ENCODE results near the gene CEP104. TPM values are rescaled to one million over a fixed set of nuclear protein-coding genes. Genes with fewer than 3 reads are reported as not detected.

Gene CEP104
- total and polyA plus RNA-seq, 2 donors (not counting 1 experiment from before 2014, with no cell fraction given): 25.4 to 28.9 TPM

DNA sequence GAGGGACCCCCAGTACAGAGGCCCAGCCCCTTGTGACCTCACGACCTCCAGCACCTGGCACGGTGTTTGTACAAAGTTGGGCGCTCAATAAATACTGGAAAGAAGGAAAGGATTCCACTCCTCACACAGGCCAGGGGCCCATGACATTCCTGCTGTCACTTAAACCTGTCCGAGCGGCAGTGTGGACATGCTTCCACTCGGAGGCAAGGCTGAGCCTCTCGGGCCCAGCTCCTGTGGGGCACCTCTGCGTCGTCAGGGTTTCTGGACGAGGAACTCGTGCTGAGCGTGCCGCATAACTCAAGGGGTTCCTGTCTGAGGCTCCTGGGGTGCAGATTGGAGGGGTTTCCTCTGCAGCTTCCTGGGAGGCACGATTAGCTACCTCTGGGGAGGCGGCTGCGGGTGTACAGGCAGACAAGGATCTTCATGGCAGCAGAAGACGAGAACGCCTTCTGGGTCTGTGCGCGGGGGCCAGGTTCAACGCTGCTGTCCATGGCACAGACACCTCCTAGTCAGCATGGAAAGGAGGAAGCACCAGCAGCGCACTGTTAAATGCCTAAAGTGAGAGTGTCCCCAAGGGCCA lies 88.1 kb downstream of the CEP104 start:
- DNase-seq (ENCODE audit: low read depth in 2 of 2): no peak
- no peak overlapping the region for H3K4me3 ChIP-seq (replicated peaks in 1 of 4; ENCODE audit: control extremely low read depth in 1 of 4, insufficient read depth in 1 of 4, low read depth in 3 of 4, low read length in 4 of 4)
- H3K27me3 ChIP-seq (ENCODE audit: control insufficient read depth, insufficient read depth, low read length): no peaks in the 10 kb centered on the region
- H3K4me1 ChIP-seq (ENCODE audit: control insufficient read depth, extremely low read depth, insufficient read depth, low read length): no peaks in the 10 kb centered on the region
- no peaks in the 10 kb centered on the region for H3K9me3 ChIP-seq (ENCODE audit: control insufficient read depth, insufficient read depth, low read depth, low read length)
- no peaks in the 10 kb centered on the region for H3K36me3 ChIP-seq (ENCODE audit: control insufficient read depth, insufficient read depth, low read length)
- no peaks in the 10 kb centered on the region for H4K20me1 ChIP-seq (ENCODE audit: control insufficient read depth, extremely low read depth, insufficient read depth, low read length)
- no peak overlapping the region for H3K9ac ChIP-seq (ENCODE audit: insufficient read depth, low read length)
- no peak overlapping the region for H3K27ac ChIP-seq (ENCODE audit: insufficient read depth, low read length)
- TF ChIP-seq, protein P1, sequence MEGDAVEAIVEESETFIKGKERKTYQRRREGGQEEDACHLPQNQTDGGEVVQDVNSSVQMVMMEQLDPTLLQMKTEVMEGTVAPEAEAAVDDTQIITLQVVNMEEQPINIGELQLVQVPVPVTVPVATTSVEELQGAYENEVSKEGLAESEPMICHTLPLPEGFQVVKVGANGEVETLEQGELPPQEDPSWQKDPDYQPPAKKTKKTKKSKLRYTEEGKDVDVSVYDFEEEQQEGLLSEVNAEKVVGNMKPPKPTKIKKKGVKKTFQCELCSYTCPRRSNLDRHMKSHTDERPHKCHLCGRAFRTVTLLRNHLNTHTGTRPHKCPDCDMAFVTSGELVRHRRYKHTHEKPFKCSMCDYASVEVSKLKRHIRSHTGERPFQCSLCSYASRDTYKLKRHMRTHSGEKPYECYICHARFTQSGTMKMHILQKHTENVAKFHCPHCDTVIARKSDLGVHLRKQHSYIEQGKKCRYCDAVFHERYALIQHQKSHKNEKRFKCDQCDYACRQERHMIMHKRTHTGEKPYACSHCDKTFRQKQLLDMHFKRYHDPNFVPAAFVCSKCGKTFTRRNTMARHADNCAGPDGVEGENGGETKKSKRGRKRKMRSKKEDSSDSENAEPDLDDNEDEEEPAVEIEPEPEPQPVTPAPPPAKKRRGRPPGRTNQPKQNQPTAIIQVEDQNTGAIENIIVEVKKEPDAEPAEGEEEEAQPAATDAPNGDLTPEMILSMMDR (conservative IDR thresholded peaks at IDR 0.05 in 1 of 2, IDR thresholded peaks at IDR 0.05 in 1 of 2; ENCODE audit: low read depth in 1 of 2, low read length in 2 of 2): no peak
- no peak for TF ChIP-seq EZH2 (IDR thresholded peaks at IDR 0.05; ENCODE audit: low read length, missing control alignments)
- H3K4me2 ChIP-seq (ENCODE audit: extremely low read depth, insufficient read depth, low read length): no peak overlapping the region
- no peaks in the 10 kb centered on the region for H3K79me2 ChIP-seq (ENCODE audit: control insufficient read depth, insufficient read depth, low read length)
- no peak overlapping the region for H2AFZ ChIP-seq (ENCODE audit: low read length)

DNA sequence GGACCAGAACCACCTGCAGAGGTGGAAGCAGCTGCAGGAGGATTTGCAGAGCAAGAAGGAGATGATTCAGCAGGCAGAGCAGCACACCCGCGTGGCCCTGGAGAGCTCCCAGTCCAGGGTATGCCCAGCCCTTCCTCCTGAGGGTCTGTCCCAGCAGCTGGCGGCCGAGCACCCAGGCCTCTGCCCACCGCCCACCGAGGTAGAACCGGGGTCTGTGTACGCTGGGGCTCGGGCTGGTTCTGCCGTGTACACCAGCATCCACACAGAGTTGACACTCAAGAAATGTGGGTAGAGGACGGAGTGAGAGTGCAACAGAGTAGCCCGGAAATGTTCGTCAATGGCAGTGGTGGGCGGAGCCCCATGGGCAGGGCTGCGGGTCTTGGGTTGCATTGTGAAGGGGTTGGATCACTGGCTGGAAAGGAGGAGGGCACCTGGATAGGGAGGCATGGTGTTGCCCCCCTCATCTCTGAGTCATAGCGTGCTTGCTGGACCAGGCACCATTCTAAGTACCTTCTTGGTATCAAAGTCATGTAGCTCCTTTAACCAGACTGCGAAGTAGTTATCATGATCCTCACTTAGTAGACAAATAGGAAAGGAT lies 89.6 kb downstream of the CEP104 start:
- no peak overlapping the region for H3K9ac ChIP-seq (ENCODE audit: insufficient read depth, low read length)
- TF ChIP-seq, protein P1 (conservative IDR thresholded peaks at IDR 0.05 in 1 of 2, IDR thresholded peaks at IDR 0.05 in 1 of 2; ENCODE audit: low read depth in 1 of 2, low read length in 2 of 2): no peak
- no peak for TF ChIP-seq EZH2 (IDR thresholded peaks at IDR 0.05; ENCODE audit: low read length, missing control alignments)
- H3K4me3 ChIP-seq (replicated peaks in 1 of 4; ENCODE audit: control extremely low read depth in 1 of 4, insufficient read depth in 1 of 4, low read depth in 3 of 4, low read length in 4 of 4): no peak overlapping the region
- no peak overlapping the region for H3K27ac ChIP-seq (ENCODE audit: insufficient read depth, low read length)
- no peak overlapping the region for H2AFZ ChIP-seq (ENCODE audit: low read length)
- no peak overlapping the region for H3K4me2 ChIP-seq (ENCODE audit: extremely low read depth, insufficient read depth, low read length)
- H3K27me3 ChIP-seq (ENCODE audit: control insufficient read depth, insufficient read depth, low read length): no peaks in the 10 kb centered on the region
- no peaks in the 10 kb centered on the region for H3K36me3 ChIP-seq (ENCODE audit: control insufficient read depth, insufficient read depth, low read length)
- no peaks in the 10 kb centered on the region for H4K20me1 ChIP-seq (ENCODE audit: control insufficient read depth, extremely low read depth, insufficient read depth, low read length)
- no peaks in the 10 kb centered on the region for H3K9me3 ChIP-seq (ENCODE audit: control insufficient read depth, insufficient read depth, low read depth, low read length)
- DNase-seq (ENCODE audit: low read depth in 2 of 2): no peak
- no peaks in the 10 kb centered on the region for H3K79me2 ChIP-seq (ENCODE audit: control insufficient read depth, insufficient read depth, low read length)
- no peaks in the 10 kb centered on the region for H3K4me1 ChIP-seq (ENCODE audit: control insufficient read depth, extremely low read depth, insufficient read depth, low read length)

- Histone ChIP-seq H3K27ac (ENCODE audit: insufficient read depth, low read length) (no peak overlapping the region), H3K4me1 (ENCODE audit: control insufficient read depth, extremely low read depth, insufficient read depth, low read length) (no peaks in the 10 kb centered on the region), H4K20me1 (ENCODE audit: control insufficient read depth, extremely low read depth, insufficient read depth, low read length) (no peaks in the 10 kb centered on the region), H3K9ac (ENCODE audit: insufficient read depth, low read length) (no peak overlapping the region), H3K27me3 (ENCODE audit: control insufficient read depth, insufficient read depth, low read length) (no peaks in the 10 kb centered on the region), H3K79me2 (ENCODE audit: control insufficient read depth, insufficient read depth, low read length) (no peaks in the 10 kb centered on the region), H3K36me3 (ENCODE audit: control insufficient read depth, insufficient read depth, low read length) (no peaks in the 10 kb centered on the region), H2AFZ (ENCODE audit: low read length) (no peak overlapping the region), H3K4me2 (ENCODE audit: extremely low read depth, insufficient read depth, low read length) (no peak overlapping the region), H3K4me3 (replicated peaks in 1 of 4; ENCODE audit: control extremely low read depth in 1 of 4, insufficient read depth in 1 of 4, low read depth in 3 of 4, low read length in 4 of 4) (no peak overlapping the region), H3K9me3 (ENCODE audit: control insufficient read depth, insufficient read depth, low read depth, low read length) (no peaks in the 10 kb centered on the region)
- no peak for DNase-seq (ENCODE audit: low read depth in 2 of 2)
- TF ChIP-seq EZH2 (IDR thresholded peaks at IDR 0.05; ENCODE audit: low read length, missing control alignments): no peak
- TF ChIP-seq, protein P1 (conservative IDR thresholded peaks at IDR 0.05 in 1 of 2, IDR thresholded peaks at IDR 0.05 in 1 of 2; ENCODE audit: low read depth in 1 of 2, low read length in 2 of 2): no peak
Observed at GRCh38 chr1:3763351-3764125, 93.5 kb downstream of the CEP104 start.

Measured in fibroblast of lung (primary cell).